GM08714 (cell line): ENCODE results near the gene CFAP161.

Experiments used
- H3K4me3 ChIP-seq: fragments of 200-500 bp; sonication (Bioruptor generic); 2 replicates; pipeline ENCODE4 v1.5.1; 2014; ENCODE audit warnings: mild to moderate bottlenecking, low read length, inconsistent platforms
- ZNF274 ChIP-seq: IDR thresholded peaks from 2 replicates; pipeline ENCODE4 v1.6.1; 2012; ENCODE audit warnings: mild to moderate bottlenecking, low read depth, low read length

The CFAP161 gene

GRCh38 chr15:81195339-81195864 lies 61.3 kb downstream of the CFAP161 start:
- no peak for TF ChIP-seq ZNF274
- no peak overlapping the region for H3K4me3 ChIP-seq

- no peak within 1 kb of the TSS for H3K4me3 ChIP-seq
- no peak for TF ChIP-seq ZNF274
These were observed 62.6 kb downstream of the CFAP161 start, which contains the start of gene IL16 for GRCh38 chr15:81196576-81197254. Gene IL16 (plus strand): TSS chr15:81196879. CDS start chr15:81225400, 28,521 bp downstream.

GRCh38 chr15:81197255-81197630 lies 63.2 kb downstream of the CFAP161 start:
- no peak for TF ChIP-seq ZNF274
- no peak overlapping the region for H3K4me3 ChIP-seq

- no peak overlapping the region for H3K4me3 ChIP-seq
These were observed 63.7 kb downstream of the CFAP161 start for GRCh38 chr15:81197688-81198281.

More at GRCh38 chr15:81197688-81198281, 63.7 kb downstream of the CFAP161 start:
- no peak for TF ChIP-seq ZNF274
